ENCODE data around the gene HIGD2A.

The HIGD2A gene

DNA sequence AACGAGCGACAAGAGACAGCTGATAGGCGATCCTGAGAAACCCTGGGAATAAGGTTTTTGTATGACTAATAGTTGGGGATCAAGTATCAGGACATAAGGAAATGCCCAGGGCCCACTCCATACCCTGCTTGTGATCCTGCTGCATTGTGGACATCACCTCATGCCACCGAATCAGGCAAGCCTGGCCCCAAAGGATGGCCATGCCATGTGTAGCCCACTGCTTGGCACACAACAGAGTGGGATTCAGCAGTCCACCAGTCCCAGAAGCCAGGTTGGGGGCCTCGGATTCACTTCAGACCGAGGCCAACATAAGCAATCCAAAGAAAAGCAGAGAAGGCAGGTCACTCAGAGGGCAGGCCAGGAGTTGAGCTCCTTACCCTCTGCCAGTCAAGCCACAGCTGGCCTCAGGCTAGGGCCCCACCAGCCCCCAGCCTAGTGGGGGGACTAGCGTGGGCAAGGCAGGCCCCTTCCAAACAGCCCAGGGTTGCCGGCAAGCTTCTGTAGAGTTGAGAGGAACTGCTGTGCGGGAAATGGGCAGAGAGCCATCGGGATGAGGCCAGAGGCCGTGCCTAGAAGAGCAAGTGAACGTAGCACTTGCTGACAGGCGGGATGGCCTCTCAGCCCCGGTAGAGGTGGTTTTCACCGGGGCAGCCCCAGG lies 5.2 kb upstream of the HIGD2A start:
- no peak for DNase-seq
- Histone ChIP-seq H3K27ac (no peak overlapping the region), H3K27me3 (replicated peaks) (no peaks in the 10 kb centered on the region), H3K36me3 (replicated peaks) (peaks cover 47% of the 10 kb centered on the region), H3K4me3 (ENCODE audit: low read depth, low read length) (no peak overlapping the region)
- TF ChIP-seq, protein P1, sequence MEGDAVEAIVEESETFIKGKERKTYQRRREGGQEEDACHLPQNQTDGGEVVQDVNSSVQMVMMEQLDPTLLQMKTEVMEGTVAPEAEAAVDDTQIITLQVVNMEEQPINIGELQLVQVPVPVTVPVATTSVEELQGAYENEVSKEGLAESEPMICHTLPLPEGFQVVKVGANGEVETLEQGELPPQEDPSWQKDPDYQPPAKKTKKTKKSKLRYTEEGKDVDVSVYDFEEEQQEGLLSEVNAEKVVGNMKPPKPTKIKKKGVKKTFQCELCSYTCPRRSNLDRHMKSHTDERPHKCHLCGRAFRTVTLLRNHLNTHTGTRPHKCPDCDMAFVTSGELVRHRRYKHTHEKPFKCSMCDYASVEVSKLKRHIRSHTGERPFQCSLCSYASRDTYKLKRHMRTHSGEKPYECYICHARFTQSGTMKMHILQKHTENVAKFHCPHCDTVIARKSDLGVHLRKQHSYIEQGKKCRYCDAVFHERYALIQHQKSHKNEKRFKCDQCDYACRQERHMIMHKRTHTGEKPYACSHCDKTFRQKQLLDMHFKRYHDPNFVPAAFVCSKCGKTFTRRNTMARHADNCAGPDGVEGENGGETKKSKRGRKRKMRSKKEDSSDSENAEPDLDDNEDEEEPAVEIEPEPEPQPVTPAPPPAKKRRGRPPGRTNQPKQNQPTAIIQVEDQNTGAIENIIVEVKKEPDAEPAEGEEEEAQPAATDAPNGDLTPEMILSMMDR (IDR thresholded peaks at IDR 0.05; ENCODE audit: low read depth, low read length, missing control alignments), result no peak
- in situ Hi-C loops (cut with HindIII; ENCODE audit: low pct_ligation_motif_present, low sequenced_read_pairs), result no loop called here

DNA sequence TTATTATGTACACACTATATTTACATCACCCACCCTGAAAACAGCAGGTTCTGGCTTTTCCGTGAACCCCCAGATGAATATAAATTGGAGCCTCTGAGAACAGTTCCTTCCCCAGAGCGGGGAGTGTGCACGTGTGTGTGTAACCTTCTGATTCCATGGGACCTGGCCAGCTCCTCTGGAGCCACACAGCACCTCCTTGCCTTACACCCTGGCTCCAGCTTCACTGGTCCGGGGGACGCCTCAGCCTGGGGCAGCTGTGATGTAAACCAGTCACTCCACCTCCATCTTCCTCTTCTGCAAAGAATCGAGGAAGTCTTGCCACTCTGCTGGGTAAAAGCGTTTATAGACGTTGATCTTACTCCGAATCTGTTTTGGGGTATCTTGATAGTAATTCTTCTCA lies 4.6 kb upstream of the HIGD2A start:
- in situ Hi-C loops (cut with HindIII; ENCODE audit: low pct_ligation_motif_present, low sequenced_read_pairs), result no loop called here
- Histone ChIP-seq H3K27ac (no peak overlapping the region), H3K4me3 (ENCODE audit: low read depth, low read length) (no peak overlapping the region), H3K27me3 (replicated peaks) (no peaks in the 10 kb centered on the region), H3K36me3 (replicated peaks) (peaks cover 47% of the 10 kb centered on the region)
- TF ChIP-seq, protein P1 (IDR thresholded peaks at IDR 0.05; ENCODE audit: low read depth, low read length, missing control alignments), result no peak
- no peak for DNase-seq

- no peaks in the 10 kb centered on the region for H3K27me3 ChIP-seq (replicated peaks)
- no peak overlapping the region for H3K27ac ChIP-seq
- no peak overlapping the region for H3K4me3 ChIP-seq (ENCODE audit: low read depth, low read length)
- TF ChIP-seq, protein P1 (IDR thresholded peaks at IDR 0.05; ENCODE audit: low read depth, low read length, missing control alignments), result no peak
- H3K36me3 ChIP-seq (replicated peaks), result peaks cover 47% of the 10 kb centered on the region
- in situ Hi-C loops (cut with HindIII; ENCODE audit: low pct_ligation_motif_present, low sequenced_read_pairs), result no loop called here
- DNase-seq, result no peak
These were observed 4.1 kb upstream of the HIGD2A start for GRCh38 chr5:176384366-176384930.

DNA sequence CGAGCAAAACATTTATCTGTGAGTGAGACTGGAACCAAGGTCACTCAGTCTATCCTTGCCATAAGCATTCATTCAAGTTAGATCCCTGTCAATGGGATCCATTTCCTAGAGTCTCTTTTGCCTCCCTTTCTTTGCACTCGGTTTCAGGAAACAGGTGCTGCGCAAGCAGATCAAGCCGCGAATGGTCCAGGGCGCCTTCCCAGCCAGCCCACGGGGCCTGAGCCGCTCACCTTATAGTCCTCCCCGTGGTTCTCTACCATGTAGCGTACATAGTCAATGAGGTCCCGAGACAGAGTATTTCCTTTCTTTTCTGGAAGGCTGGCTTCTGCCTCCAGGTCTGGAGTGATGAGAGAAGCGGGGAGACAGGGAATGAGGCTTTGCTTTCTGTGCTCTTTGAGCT lies 3.6 kb upstream of the HIGD2A start:
- H3K36me3 ChIP-seq (replicated peaks), result peaks cover 45% of the 10 kb centered on the region
- DNase-seq, result no peak

GRCh38 chr5:176386491-176386890 lies 2.1 kb upstream of the HIGD2A start:
- Histone ChIP-seq H3K27me3 (replicated peaks) (no peaks in the 10 kb centered on the region), H3K36me3 (replicated peaks) (peaks cover 45% of the 10 kb centered on the region), H3K27ac (no peak overlapping the region), H3K4me3 (ENCODE audit: low read depth, low read length) (no peak overlapping the region)
- no peak for DNase-seq
- in situ Hi-C loops (cut with HindIII; ENCODE audit: low pct_ligation_motif_present, low sequenced_read_pairs), result no loop called here
- TF ChIP-seq, protein P1 (IDR thresholded peaks at IDR 0.05; ENCODE audit: low read depth, low read length, missing control alignments), result no peak

More for the DNA sequence above, 3.6 kb upstream of the HIGD2A start:
- Histone ChIP-seq H3K27me3 (replicated peaks) (no peaks in the 10 kb centered on the region), H3K4me3 (ENCODE audit: low read depth, low read length) (no peak overlapping the region), H3K27ac (no peak overlapping the region)
- TF ChIP-seq, protein P1 (IDR thresholded peaks at IDR 0.05; ENCODE audit: low read depth, low read length, missing control alignments), result no peak
- in situ Hi-C loops (cut with HindIII; ENCODE audit: low pct_ligation_motif_present, low sequenced_read_pairs), result no loop called here

Data from brain microvascular endothelial cell (primary cell).